PC-9 (cell line): ENCODE results near the gene RGS3.

Experiments used
- EZH2 ChIP-seq: fragments of 200-600 bp; sonication (generic); IDR thresholded peaks from 2 replicates; pipeline ENCODE4 v1.8.0; 2017; ENCODE audit warnings: antibody characterized with exemption, low read depth
- TF ChIP-seq, protein P1 (sequence below): fragments of 200-600 bp; sonication (generic); conservative IDR thresholded peaks from 2 replicates; pipeline ENCODE4 v1.6.1; 2017; ENCODE audit warnings: mixed run types, antibody characterized with exemption, mild to moderate bottlenecking, moderate library complexity

DNA sequence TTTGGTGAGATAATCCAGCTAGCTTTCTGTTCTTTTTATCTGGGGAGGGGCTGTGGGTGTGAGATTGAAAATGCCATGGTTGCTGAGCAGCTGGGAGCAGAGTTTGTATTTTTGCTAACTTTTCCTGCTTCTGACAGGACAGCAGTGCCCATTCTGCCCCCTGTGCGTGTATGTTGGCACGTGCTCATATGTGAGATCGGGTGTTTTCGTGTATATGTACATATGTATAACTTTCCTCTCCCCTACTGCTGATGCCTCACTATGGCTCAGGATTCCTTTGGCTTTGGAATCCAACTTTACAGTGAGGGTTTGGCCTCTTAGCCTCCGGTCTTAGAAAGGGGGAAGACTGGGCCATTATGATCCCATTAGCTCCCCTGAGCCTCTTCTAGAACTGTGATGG, 38.3 kb downstream of the RGS3 start:
- TF ChIP-seq, protein P1, sequence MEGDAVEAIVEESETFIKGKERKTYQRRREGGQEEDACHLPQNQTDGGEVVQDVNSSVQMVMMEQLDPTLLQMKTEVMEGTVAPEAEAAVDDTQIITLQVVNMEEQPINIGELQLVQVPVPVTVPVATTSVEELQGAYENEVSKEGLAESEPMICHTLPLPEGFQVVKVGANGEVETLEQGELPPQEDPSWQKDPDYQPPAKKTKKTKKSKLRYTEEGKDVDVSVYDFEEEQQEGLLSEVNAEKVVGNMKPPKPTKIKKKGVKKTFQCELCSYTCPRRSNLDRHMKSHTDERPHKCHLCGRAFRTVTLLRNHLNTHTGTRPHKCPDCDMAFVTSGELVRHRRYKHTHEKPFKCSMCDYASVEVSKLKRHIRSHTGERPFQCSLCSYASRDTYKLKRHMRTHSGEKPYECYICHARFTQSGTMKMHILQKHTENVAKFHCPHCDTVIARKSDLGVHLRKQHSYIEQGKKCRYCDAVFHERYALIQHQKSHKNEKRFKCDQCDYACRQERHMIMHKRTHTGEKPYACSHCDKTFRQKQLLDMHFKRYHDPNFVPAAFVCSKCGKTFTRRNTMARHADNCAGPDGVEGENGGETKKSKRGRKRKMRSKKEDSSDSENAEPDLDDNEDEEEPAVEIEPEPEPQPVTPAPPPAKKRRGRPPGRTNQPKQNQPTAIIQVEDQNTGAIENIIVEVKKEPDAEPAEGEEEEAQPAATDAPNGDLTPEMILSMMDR, result no peak
- no peak for TF ChIP-seq EZH2
